ENCODE data around the gene ANK3.

ANK3 gene

GRCh38 chr10:60197206-60197605 is 192.5 kb downstream of the ANK3 start:
- no peak for DNase-seq (ENCODE audit: low spot score)
- H3K27ac ChIP-seq: no peak overlapping the region
- ChIA-PET POLR2A (ENCODE audit: low non-redundant PET) (no interaction called here), CTCF (interaction anchor here (0.6 to 0.7 kb wide), 2 partner anchors 34 to 459 kb away, joined by 3 read pairs; no protein-coding TSS in a partner anchor)
- no peak for TF ChIP-seq CTCF (conservative IDR thresholded peaks at IDR 0.05; ENCODE audit: low read depth)

DNA sequence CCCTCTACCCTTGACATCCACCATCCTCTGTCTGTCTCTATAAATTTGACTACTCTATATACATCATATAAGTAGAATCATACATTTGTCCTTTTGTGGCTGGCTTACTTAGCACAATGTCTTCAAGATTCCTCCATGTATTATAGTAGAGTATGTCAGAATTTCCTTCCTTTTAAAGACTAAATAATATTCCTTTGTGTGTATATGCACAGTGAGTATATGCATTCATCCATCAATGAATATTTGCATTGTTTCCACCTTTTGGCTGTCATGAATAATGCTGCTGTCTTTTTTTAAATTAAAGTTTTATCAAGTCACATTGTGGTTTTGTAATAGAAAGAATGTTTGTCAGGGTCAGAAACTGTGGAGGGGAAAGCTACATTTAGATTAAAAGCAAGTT is 195.3 kb downstream of the ANK3 start:
- ChIA-PET POLR2A (ENCODE audit: low non-redundant PET) (no interaction called here), CTCF (interaction anchor here (0.7 kb wide), 1 partner anchor 46 kb away, joined by 4 read pairs; no protein-coding TSS in a partner anchor)
- TF ChIP-seq CTCF (conservative IDR thresholded peaks at IDR 0.05; ENCODE audit: low read depth): no peak
- DNase-seq (ENCODE audit: low spot score): no peak
- no peak overlapping the region for H3K27ac ChIP-seq

DNA sequence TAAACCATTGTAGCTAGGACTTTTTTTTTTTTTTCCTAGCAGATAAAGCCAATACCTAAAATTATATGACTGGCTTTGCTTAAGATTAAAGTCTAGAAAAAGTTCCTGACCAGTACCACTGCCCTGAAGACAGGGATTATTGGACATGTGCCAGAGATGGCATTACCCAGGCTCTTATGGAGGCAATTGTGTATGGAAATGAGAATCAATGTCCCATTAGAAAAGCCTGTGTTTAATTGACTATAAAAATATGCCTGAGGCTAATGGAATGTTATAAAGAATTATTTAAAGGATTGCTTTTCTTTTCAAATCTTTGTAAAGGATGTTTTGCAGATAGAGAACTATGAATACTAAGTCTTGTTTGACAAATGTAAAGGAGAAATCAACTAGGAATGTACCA is 196.7 kb downstream of the ANK3 start:
- ChIA-PET CTCF (no interaction called here), POLR2A (ENCODE audit: low non-redundant PET) (no interaction called here)
- no peak for TF ChIP-seq CTCF (conservative IDR thresholded peaks at IDR 0.05; ENCODE audit: low read depth)
- no peak overlapping the region for H3K27ac ChIP-seq
- DNase-seq (ENCODE audit: low spot score): no peak

DNA sequence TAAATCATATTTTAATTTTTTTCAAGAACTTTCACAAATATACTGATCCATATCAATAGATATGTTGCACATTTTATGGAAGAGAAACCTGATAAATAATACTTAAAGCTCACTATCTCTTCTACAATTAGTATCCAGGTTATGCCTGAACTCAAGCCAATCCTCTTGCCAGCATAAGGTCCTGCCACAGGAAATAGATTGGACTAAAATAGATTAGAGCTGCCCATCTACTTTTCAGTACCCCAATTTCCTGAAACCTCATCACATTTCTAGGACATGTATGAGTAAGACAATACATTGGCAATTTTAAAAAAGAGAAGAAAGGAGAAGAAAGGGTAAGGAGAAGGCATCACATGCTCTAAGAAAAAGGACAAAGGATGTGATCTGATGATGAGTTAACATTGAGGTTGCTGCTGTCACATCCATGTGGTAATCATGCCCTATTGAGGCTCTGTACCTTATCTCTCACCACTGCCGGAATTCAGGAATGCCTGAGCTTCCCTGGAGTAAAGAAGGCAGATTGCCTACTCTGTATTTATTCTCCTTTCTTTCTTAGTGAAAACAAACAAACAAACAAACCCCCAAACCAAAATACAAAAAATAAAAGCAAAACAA is 199.7 kb downstream of the ANK3 start:
- no peak for DNase-seq (ENCODE audit: low spot score)
- no peak for TF ChIP-seq CTCF (conservative IDR thresholded peaks at IDR 0.05; ENCODE audit: low read depth)
- no peak overlapping the region for H3K27ac ChIP-seq
- POLR2A ChIA-PET (ENCODE audit: low non-redundant PET): no interaction called here
- CTCF ChIA-PET: interaction anchor here (0.6 kb wide), 1 partner anchor 14 kb away, joined by 4 read pairs; no protein-coding TSS in a partner anchor

GRCh38 chr10:60188548-60188947 is 201.1 kb downstream of the ANK3 start:
- TF ChIP-seq CTCF (conservative IDR thresholded peaks at IDR 0.05; ENCODE audit: low read depth): no peak
- no peak for DNase-seq (ENCODE audit: low spot score)
- POLR2A ChIA-PET (ENCODE audit: low non-redundant PET): no interaction called here
- CTCF ChIA-PET: no interaction called here
- H3K27ac ChIP-seq: no peak overlapping the region

- H3K27ac ChIP-seq: no peak overlapping the region
- no peak for DNase-seq (ENCODE audit: low spot score)
- POLR2A ChIA-PET (ENCODE audit: low non-redundant PET): no interaction called here
- no peak for TF ChIP-seq CTCF (conservative IDR thresholded peaks at IDR 0.05; ENCODE audit: low read depth)
- CTCF ChIA-PET: no interaction called here
Observed at GRCh38 chr10:60187691-60188090, 202.0 kb downstream of the ANK3 start.

Data from RWPE1 (cell line).